ENCODE results near the gene ARG2. TPM values are rescaled to one million over a fixed set of nuclear protein-coding genes. Genes with fewer than 3 reads are reported as not detected.

Gene ARG2
- total and polyA plus RNA-seq, 10 of the 15 experiments (the other 5 are each of a cell fraction or from before 2014, with no cell fraction given), result 0.48 to 7.8 (median 1.1) TPM

DNA sequence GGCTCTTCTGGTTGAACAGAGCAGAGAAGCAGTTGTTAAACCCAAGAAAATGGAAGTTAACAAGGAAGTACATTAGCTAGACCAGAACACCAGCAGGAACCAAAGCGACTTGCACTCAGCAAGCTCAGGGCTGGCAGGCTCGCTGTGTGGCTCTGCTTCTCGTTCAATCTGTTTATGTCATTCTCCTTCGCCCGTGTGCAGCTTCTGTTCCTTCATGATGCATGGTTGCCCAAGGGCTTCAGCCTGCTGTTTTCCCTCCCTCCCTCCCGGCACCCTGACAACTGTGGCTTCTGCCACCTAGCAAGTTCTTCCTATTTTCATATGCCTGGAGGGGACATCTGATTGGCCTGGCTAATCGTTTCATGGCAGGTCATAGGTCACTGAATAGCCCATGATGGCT lies 44.9 kb upstream of the ARG2 start (continued):
- TF ChIP-seq, protein P1, sequence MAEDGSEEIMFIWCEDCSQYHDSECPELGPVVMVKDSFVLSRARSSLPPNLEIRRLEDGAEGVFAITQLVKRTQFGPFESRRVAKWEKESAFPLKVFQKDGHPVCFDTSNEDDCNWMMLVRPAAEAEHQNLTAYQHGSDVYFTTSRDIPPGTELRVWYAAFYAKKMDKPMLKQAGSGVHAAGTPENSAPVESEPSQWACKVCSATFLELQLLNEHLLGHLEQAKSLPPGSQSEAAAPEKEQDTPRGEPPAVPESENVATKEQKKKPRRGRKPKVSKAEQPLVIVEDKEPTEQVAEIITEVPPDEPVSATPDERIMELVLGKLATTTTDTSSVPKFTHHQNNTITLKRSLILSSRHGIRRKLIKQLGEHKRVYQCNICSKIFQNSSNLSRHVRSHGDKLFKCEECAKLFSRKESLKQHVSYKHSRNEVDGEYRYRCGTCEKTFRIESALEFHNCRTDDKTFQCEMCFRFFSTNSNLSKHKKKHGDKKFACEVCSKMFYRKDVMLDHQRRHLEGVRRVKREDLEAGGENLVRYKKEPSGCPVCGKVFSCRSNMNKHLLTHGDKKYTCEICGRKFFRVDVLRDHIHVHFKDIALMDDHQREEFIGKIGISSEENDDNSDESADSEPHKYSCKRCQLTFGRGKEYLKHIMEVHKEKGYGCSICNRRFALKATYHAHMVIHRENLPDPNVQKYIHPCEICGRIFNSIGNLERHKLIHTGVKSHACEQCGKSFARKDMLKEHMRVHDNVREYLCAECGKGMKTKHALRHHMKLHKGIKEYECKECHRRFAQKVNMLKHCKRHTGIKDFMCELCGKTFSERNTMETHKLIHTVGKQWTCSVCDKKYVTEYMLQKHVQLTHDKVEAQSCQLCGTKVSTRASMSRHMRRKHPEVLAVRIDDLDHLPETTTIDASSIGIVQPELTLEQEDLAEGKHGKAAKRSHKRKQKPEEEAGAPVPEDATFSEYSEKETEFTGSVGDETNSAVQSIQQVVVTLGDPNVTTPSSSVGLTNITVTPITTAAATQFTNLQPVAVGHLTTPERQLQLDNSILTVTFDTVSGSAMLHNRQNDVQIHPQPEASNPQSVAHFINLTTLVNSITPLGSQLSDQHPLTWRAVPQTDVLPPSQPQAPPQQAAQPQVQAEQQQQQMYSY (CRISPR knock-in tag; IDR thresholded peaks at IDR 0.05), result no peak
- no peak for TF ChIP-seq HCFC1 (IDR thresholded peaks at IDR 0.05; ENCODE audit: low read length)
- TF ChIP-seq, protein P2, sequence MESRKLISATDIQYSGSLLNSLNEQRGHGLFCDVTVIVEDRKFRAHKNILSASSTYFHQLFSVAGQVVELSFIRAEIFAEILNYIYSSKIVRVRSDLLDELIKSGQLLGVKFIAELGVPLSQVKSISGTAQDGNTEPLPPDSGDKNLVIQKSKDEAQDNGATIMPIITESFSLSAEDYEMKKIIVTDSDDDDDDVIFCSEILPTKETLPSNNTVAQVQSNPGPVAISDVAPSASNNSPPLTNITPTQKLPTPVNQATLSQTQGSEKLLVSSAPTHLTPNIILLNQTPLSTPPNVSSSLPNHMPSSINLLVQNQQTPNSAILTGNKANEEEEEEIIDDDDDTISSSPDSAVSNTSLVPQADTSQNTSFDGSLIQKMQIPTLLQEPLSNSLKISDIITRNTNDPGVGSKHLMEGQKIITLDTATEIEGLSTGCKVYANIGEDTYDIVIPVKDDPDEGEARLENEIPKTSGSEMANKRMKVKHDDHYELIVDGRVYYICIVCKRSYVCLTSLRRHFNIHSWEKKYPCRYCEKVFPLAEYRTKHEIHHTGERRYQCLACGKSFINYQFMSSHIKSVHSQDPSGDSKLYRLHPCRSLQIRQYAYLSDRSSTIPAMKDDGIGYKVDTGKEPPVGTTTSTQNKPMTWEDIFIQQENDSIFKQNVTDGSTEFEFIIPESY (IDR thresholded peaks at IDR 0.05), result no peak
- TF ChIP-seq KLF5 (IDR thresholded peaks at IDR 0.05; ENCODE audit: partially characterized antibody), result no peak
- TF ChIP-seq ZBED1 (IDR thresholded peaks at IDR 0.05; ENCODE audit: borderline replicate concordance), result no peak
- no peak for TF ChIP-seq PAX5 (IDR thresholded peaks at IDR 0.05; ENCODE audit: borderline replicate concordance, low read depth, low read length)
- no peak for TF ChIP-seq MTA3 (IDR thresholded peaks at IDR 0.05; ENCODE audit: borderline replicate concordance, low read length)
- no peak for TF ChIP-seq CHD4 (IDR thresholded peaks at IDR 0.05)
- TF ChIP-seq, protein P3, sequence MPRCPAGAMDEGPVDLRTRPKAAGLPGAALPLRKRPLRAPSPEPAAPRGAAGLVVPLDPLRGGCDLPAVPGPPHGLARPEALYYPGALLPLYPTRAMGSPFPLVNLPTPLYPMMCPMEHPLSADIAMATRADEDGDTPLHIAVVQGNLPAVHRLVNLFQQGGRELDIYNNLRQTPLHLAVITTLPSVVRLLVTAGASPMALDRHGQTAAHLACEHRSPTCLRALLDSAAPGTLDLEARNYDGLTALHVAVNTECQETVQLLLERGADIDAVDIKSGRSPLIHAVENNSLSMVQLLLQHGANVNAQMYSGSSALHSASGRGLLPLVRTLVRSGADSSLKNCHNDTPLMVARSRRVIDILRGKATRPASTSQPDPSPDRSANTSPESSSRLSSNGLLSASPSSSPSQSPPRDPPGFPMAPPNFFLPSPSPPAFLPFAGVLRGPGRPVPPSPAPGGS (IDR thresholded peaks at IDR 0.05; ENCODE audit: borderline replicate concordance, insufficient read depth, low read depth, low read length, poor library complexity, severe bottlenecking), result no peak
- TF ChIP-seq IKZF2 (IDR thresholded peaks at IDR 0.05), result no peak
- TF ChIP-seq, protein P4, sequence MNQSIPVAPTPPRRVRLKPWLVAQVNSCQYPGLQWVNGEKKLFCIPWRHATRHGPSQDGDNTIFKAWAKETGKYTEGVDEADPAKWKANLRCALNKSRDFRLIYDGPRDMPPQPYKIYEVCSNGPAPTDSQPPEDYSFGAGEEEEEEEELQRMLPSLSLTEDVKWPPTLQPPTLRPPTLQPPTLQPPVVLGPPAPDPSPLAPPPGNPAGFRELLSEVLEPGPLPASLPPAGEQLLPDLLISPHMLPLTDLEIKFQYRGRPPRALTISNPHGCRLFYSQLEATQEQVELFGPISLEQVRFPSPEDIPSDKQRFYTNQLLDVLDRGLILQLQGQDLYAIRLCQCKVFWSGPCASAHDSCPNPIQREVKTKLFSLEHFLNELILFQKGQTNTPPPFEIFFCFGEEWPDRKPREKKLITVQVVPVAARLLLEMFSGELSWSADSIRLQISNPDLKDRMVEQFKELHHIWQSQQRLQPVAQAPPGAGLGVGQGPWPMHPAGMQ (IDR thresholded peaks at IDR 0.05; ENCODE audit: borderline replicate concordance), result no peak
- TF ChIP-seq SIX5 (IDR thresholded peaks at IDR 0.05; ENCODE audit: low read depth, low read length, severe bottlenecking), result no peak
- TF ChIP-seq, protein P5, sequence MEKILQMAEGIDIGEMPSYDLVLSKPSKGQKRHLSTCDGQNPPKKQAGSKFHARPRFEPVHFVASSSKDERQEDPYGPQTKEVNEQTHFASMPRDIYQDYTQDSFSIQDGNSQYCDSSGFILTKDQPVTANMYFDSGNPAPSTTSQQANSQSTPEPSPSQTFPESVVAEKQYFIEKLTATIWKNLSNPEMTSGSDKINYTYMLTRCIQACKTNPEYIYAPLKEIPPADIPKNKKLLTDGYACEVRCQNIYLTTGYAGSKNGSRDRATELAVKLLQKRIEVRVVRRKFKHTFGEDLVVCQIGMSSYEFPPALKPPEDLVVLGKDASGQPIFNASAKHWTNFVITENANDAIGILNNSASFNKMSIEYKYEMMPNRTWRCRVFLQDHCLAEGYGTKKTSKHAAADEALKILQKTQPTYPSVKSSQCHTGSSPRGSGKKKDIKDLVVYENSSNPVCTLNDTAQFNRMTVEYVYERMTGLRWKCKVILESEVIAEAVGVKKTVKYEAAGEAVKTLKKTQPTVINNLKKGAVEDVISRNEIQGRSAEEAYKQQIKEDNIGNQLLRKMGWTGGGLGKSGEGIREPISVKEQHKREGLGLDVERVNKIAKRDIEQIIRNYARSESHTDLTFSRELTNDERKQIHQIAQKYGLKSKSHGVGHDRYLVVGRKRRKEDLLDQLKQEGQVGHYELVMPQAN (conservative IDR thresholded peaks at IDR 0.05), result no peak
- no peak for TF ChIP-seq POU2F2 (IDR thresholded peaks at IDR 0.05; ENCODE audit: borderline replicate concordance, low read depth, low read length)
- no peak for TF ChIP-seq CBX3 (IDR thresholded peaks at IDR 0.05; ENCODE audit: borderline replicate concordance, low read depth)
- no peak for TF ChIP-seq PAX8 (IDR thresholded peaks at IDR 0.05)
- no peak for TF ChIP-seq NRF1 (conservative IDR thresholded peaks at IDR 0.05; ENCODE audit: low read depth, low read length)
